GM12864 (cell line): ENCODE measurements around the gene TWIST2.

ENCODE experiments used
- DNase-seq: peaks from one replicate; pipeline ENCODE4 v3.0.0-alpha.2; 2011; ENCODE audit warnings: low read depth
- H3K4me3 ChIP-seq: 2 replicates; pipeline ENCODE4 v1.5.1; 2011; ENCODE audit warnings: mild to moderate bottlenecking, low read depth, low read length, control low read depth
- TF ChIP-seq, protein P1 (sequence below): IDR thresholded peaks from 2 replicates; pipeline ENCODE4 v1.5.1; 2011; ENCODE audit warnings: low read depth, mild to moderate bottlenecking, moderate library complexity, low read length, control low read depth, inconsistent platforms; ENCODE audit errors: missing control alignments

The TWIST2 gene

DNA sequence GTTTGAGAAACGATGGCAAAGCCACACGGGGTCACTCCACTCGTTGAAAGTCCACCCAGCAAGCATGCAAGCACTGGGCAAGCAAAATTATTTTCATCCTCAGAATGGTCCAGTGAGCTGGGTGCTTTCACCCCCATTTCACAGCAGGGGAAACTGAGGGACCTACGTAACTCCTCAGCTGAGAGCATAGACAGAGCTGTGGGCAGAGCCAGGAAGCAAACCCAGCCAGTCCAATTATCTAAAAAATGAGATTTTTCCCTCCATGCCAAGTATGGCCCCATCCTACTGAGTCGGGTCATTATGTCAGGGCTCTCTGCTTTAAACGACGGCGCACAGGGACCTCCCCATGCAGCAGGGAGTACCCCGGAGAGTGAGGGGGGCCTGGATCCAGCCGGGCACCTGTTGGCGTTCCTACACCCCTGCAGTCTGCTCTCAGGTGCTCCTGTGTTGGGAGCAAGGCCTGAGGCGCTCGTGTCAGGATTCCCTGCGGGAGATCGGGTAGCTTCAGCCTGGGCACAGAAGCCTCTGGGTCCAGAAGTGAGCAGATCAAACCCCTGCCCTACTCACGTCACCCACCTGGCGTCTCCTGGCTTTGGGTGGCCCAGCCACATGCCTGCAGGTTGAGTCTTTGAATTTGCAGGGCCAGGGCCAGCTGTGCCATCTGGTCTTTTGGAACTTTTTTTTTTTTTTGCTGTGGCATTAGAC lies 17.3 kb downstream of the TWIST2 start:
- no peak overlapping the region for H3K4me3 ChIP-seq
- no peak for DNase-seq
- TF ChIP-seq, protein P1, sequence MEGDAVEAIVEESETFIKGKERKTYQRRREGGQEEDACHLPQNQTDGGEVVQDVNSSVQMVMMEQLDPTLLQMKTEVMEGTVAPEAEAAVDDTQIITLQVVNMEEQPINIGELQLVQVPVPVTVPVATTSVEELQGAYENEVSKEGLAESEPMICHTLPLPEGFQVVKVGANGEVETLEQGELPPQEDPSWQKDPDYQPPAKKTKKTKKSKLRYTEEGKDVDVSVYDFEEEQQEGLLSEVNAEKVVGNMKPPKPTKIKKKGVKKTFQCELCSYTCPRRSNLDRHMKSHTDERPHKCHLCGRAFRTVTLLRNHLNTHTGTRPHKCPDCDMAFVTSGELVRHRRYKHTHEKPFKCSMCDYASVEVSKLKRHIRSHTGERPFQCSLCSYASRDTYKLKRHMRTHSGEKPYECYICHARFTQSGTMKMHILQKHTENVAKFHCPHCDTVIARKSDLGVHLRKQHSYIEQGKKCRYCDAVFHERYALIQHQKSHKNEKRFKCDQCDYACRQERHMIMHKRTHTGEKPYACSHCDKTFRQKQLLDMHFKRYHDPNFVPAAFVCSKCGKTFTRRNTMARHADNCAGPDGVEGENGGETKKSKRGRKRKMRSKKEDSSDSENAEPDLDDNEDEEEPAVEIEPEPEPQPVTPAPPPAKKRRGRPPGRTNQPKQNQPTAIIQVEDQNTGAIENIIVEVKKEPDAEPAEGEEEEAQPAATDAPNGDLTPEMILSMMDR, result no peak

DNA sequence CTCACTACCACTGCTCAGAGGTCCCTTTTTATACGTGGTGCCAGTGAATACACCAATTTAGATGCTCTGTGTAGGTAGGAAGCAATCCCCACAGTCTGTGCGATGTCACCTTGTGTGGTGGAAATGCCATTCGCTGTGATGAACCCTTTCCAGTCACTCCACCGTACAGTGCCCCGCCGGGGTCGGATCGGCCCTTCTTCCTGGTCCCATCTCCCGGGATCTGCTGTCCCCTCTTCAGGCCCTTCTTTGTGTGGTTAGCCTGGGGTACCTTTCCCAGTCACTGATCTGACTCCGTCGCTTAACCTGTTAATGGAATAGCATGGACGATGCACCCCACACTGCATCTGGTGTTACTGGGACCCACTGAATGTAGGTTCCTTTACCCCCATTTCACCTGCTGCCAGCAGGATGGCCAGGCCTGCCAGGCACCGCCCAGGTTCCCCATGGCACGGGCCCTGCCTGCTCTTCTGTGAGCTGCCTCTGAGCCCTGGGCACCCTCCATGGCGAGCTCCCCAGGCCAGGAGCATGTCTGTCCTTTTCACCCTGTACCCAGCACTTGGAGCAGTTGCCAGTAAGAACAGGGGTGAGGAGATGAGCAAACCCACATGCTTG lies 18.0 kb downstream of the TWIST2 start:
- no peak for DNase-seq
- no peak overlapping the region for H3K4me3 ChIP-seq
- TF ChIP-seq, protein P1, result no peak

DNA sequence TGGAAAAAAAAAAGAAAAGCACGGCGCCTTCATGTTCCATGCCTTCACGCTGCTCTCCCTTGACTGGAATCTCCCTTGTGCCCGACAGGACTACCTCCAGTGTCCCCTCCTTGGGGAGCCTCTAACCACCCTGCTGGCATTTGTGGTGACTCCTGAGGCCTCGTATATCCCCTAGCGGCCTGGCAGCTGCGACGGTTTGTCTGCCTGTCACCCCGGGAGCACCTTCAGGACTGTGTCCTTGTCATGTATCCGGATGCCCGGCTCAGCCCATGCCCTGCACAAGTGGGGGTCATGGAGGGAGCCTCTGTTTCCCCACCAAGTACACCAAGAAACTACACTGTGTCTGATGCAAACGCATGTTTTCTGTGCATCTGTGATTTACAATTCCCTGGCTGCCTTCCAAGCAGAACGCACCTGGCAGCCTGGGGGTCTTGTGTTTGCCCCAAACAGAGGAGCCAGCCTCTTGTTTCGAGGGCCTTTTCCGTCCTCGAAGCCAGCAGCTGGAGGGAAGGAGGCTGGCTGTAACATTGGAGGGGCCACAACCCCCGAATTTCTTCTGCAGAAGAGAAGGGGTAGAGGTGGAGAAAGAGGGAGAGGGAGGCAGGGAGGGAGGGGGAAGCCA lies 18.9 kb downstream of the TWIST2 start:
- DNase-seq, result no peak
- TF ChIP-seq, protein P1, result no peak
- H3K4me3 ChIP-seq, result no peak overlapping the region

DNA sequence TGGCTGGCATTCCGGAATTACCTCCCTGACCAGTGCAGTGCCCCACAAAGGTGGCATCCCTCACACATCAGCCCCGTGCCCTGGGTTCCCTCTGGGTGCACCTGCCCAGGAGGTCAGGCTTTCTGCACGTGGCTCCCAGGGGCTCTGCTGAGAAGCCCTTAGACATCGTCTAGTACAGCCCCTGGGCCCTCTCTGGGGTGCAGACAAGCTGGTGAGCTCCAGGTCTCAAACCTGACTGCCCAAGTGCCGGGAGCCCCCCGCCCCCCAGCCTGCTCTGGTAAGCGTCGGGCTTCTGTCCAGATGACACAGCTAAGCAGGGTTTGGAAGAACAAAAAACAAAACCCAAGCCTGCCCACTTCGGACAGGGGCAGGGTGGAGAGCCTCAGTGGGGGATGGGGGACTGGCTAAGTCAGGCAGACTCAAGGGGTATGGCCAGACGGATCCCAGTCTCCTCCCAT lies 20.2 kb downstream of the TWIST2 start:
- H3K4me3 ChIP-seq, result no peak overlapping the region
- no peak for DNase-seq
- TF ChIP-seq, protein P1, result no peak

DNA sequence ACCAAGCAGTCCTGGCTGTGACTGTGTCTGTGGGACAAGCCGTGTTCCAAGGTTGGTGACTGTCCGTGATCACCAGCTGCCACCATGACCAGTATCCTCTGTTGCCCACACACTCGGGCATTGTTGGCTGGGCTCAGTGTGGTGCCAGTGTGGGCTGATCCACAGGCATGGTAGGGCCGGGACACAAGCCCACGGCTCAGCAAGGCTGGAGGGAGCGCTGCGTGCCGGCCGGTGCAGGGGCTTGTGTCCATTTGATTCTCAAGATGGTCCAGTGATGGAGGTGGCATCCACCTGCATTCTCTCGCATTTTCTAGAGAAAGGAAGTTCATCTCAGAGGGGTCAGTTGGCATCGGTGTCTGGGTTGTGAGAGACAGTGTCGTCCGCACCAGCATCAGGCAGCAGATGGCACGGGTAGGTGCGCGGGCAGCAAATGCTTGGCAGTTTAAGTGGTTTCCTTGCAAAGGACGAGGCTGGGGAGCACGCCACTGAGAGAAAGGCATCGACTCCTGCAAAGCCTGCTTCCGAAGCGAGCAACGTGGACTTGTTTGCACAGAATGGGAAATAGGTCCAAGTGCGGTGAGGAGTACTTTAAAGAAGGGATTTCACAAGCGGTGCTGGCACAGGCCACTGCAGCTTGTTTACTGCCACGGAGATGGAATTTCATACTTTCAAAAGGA lies 20.9 kb downstream of the TWIST2 start:
- TF ChIP-seq, protein P1, result no peak
- no peak overlapping the region for H3K4me3 ChIP-seq
- DNase-seq, result no peak

DNA sequence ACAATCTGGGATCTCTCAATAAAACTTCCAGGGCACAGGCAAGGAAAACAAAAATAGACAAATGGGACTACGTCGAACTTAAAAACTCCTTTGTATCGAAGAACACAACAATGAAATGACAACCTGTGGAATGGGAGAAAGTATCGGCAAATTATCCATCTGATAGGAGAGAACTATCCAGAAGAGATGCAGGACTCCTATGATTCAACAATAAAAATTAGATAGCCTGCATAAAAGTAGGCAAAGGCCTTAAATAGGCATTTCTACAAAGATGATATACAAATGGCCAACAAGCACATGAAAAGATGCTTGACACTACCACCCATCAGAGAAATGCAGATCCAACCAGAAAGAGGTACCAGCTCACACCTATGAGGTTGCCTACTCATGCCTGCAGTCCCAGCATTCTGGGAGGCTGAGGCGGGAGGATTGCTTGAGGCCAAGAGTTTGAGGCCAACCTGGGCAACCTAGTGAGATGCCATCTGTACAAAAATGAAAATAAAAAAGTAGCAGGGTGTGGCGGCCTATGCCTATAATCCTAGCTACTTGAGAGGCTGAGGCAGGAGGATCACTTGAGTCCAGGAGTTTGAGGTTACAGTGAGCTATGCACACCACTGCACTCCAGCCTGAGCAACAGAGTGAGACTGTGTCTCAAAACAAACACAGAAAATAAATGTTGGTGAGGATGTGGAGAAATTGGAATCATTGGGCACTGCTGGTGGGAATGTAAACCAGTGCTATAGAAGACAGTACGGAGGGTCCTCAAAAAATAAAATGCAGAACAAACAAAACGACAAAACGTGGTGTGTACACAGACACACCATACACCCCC lies 21.6 kb downstream of the TWIST2 start:
- no peak overlapping the region for H3K4me3 ChIP-seq
- TF ChIP-seq, protein P1, result no peak
- no peak for DNase-seq
